Thyroid gland (tissue), 4 donors: ENCODE measurements around the gene JAKMIP1. TPM values are rescaled to one million over a fixed set of nuclear protein-coding genes. Genes with fewer than 3 reads are reported as not detected.

ENCODE experiments used
- DNase-seq, 2 donors: peaks; one replicate each; pipeline ENCODE4 v3.0.0-alpha.2; 2019
- H3K27ac ChIP-seq, 3 donors: fragments of 200-600 bp; sonication (generic); 1 replicate in 2 of 3; 2 replicates in 1 of 3; pipeline ENCODE4 v1.5.1; 2016 to 2019; ENCODE audit warnings: mild to moderate bottlenecking in 1 of 3, moderate library complexity in 1 of 3
- H3K27me3 ChIP-seq: fragments of 200-600 bp; sonication (generic); one replicate; pipeline ENCODE4 v1.5.1; 2019
- H3K36me3 ChIP-seq, 2 donors: fragments of 200-600 bp; sonication (generic); one replicate each; pipeline ENCODE4 v1.5.1; 2016 to 2019
- H3K4me1 ChIP-seq, 2 donors: fragments of 200-600 bp; sonication (generic); one replicate each; pipeline ENCODE4 v1.5.1; 2017 to 2019
- H3K4me3 ChIP-seq, 3 donors: fragments of 200-600 bp; sonication (generic); replicated peaks in 1 of 3; 1 replicate in 2 of 3; 2 replicates in 1 of 3; pipeline ENCODE4 v1.5.1; 2016; ENCODE audit warnings: mild to moderate bottlenecking in 1 of 3
- H3K9me3 ChIP-seq: fragments of 200-600 bp; sonication (generic); one replicate; pipeline ENCODE4 v1.5.1; 2017
- POLR2A ChIP-seq, 2 donors: fragments of 450-650 bp; IDR thresholded peaks; one replicate each; pipeline ENCODE4 v1.6.1; 2017; ENCODE audit warnings: antibody characterized with exemption in 2 of 2, mild to moderate bottlenecking in 2 of 2, moderate library complexity in 1 of 2
- WGBS, 2 donors: methylation state at CpG; one replicate each; pipeline ENCODE4 v1.1.5; 2017; 5-methylcytosine and 5-hydroxymethylcytosine counted together
- intact Hi-C: fragments of 100-400 bp; cut with DNase I; formaldehyde crosslinking; loops from one replicate; pipeline ENCODE4 v1.15.1; 2023
- total RNA-seq, 4 donors: library from RNA; depleted of rRNA; stranded (reverse); fragments of >200 nt; gene quantifications; one replicate each; pipeline ENCODE4 v1.2.3, GENCODE V29; 2016
- TF ChIP-seq, protein P1 (sequence below), 6 experiments: fragments of 200-600 bp in 3 of 6; fragments of 450-650 bp in 3 of 6; sonication (generic) in 3 of 6; IDR thresholded peaks; one replicate each; pipeline ENCODE4 v1.5.1; 2016 to 2019; ENCODE audit warnings: antibody characterized with exemption in 6 of 6, mild to moderate bottlenecking in 2 of 6, inconsistent platforms in 1 of 6, moderate library complexity in 1 of 6

JAKMIP1 gene
- total RNA-seq, 4 donors from 2014 or later = 0.67 to 1.9 (median 1.1) TPM

DNA sequence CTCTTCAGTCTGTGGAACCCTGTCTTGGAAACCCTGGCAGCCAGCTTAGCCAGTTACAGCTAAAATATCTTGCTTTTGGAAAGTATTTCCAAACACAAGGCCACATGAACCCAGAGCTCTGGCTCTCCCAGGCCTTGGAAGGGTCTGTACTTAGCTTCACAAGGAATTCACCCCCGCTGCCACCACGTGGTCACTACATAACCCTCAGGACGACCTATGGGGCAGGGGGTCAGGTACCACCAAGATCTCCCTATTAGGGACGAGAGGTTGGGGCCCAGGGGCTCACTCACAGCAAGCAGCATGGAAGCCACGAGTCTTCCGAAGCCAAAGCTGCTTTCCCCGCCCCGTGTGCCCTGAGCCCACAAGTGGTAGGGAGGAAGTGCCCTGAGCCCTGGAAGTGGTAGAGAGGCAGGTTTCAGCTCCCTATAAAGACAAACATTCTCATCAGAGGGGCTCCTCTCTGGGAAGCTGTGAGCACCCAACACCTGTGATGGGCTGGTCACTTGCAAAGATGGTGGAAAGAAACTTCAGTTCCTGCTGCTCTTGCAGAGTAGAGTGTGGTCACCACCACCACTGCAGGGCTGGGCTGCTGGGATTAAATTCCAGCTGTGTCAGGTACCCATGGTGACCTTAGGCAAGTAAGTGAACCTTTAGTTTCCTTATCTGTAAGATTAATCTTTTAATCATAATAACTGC, 4.7 kb upstream of the JAKMIP1 start:
- Histone ChIP-seq H3K4me3 (no peak overlapping the region), H3K9me3 (no peaks in the 10 kb centered on the region), H3K27me3 (no peaks in the 10 kb centered on the region), H3K36me3 (no peaks in the 10 kb centered on the region), H3K27ac (no peak overlapping the region), H3K4me1 (peaks cover 0 to 1% of the 10 kb centered on the region in 2 donors)
- TF ChIP-seq, protein P1, sequence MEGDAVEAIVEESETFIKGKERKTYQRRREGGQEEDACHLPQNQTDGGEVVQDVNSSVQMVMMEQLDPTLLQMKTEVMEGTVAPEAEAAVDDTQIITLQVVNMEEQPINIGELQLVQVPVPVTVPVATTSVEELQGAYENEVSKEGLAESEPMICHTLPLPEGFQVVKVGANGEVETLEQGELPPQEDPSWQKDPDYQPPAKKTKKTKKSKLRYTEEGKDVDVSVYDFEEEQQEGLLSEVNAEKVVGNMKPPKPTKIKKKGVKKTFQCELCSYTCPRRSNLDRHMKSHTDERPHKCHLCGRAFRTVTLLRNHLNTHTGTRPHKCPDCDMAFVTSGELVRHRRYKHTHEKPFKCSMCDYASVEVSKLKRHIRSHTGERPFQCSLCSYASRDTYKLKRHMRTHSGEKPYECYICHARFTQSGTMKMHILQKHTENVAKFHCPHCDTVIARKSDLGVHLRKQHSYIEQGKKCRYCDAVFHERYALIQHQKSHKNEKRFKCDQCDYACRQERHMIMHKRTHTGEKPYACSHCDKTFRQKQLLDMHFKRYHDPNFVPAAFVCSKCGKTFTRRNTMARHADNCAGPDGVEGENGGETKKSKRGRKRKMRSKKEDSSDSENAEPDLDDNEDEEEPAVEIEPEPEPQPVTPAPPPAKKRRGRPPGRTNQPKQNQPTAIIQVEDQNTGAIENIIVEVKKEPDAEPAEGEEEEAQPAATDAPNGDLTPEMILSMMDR (IDR thresholded peaks at IDR 0.05) = no peak
- TF ChIP-seq POLR2A (IDR thresholded peaks at IDR 0.05) = no peak
- intact Hi-C loops = no loop called here
- 57 to 73% methylated on average over 6 to 8 of the region's 8 CpGs for WGBS, 2 donors
- DNase-seq = no peak

DNA sequence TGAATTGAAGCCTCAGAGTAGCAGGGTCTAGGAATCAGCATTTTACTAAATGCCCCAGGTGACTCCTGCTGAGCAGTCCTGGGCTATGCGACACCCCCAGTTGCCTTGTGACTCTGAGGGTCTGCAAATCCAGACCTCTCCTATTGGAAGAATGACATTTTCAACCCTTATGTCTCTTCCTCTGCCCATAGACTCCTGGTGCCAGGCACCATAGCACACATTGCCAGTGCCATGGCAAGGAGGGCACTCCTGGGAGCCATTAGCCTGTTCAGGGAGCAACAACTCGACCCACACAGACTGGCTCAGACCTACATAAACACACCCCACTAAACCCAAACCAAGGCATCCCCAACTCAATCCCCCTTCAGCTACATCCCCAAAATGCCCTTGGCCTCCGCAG, 3.7 kb upstream of the JAKMIP1 start:
- Histone ChIP-seq H3K9me3 (no peaks in the 10 kb centered on the region), H3K36me3 (no peaks in the 10 kb centered on the region), H3K4me3 (no peak overlapping the region), H3K4me1 (peaks cover 3 to 11% of the 10 kb centered on the region in 2 donors), H3K27me3 (peaks cover 4% of the 10 kb centered on the region), H3K27ac (no peak overlapping the region)
- no peak for DNase-seq
- 85 to 88% methylated on average over 3 of the region's 3 CpGs for WGBS, 2 donors
- intact Hi-C loops = no loop called here
- no peak for TF ChIP-seq POLR2A (IDR thresholded peaks at IDR 0.05)
- TF ChIP-seq, protein P1 (IDR thresholded peaks at IDR 0.05) = no peak

DNA sequence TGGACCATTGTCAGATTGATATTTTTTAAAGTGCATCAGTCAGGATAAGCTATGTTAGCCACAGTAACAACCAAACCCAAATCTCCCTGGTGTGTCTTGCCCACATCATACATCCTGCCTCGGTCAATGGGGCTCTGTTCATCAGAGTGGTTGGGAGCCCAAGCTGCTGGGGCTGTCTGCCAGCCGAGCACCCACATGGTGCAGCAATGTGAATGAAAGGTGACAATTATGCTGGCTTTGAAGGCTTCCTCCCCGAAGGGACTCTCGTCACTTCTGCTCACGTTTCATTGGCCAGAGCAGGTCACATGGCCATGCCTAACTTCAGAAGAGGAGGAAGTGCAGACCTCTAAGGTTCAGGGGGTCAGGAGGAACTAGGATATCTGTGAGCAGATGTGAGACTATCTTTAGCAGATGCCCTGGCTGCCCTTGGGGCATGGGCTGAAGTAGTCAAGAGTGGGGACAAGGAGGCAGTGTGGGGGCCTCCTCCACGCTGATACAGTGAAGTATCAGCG, 1.3 kb upstream of the JAKMIP1 start:
- TF ChIP-seq, protein P1 (IDR thresholded peaks at IDR 0.05) = no peak
- intact Hi-C loops = no loop called here
- H3K27me3 ChIP-seq = peaks cover 9% of the 10 kb centered on the region

DNA sequence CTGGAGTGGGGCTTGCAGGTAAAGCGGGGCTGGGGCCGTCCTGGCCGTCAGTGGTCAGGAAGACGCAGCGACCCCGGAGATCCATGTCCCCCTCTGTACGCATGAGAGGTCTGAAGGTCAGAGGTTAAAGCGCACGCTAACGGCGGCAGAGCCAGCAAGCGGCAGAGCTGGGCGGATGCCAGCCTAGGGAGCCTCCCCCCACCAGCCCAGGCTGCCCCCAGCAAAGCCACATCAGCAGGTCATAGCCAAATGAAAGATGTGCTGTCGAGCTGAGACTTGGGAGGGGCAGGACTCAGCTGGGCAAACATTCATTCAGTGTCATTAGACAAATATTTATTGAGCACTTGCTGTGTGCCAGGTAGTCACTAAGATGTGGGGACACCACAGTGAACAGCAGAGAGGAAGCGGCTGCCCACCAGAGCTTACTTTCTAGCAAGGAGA, 593 bp upstream of the JAKMIP1 start:
- no peaks in the 10 kb centered on the region for H3K9me3 ChIP-seq
- H3K4me1 ChIP-seq = peaks cover 5 to 15% of the 10 kb centered on the region in 2 donors
- H3K4me3 ChIP-seq = peak overlapping the region in 1 of 3 donors; percentile 21
- H3K27me3 ChIP-seq = peaks cover 9% of the 10 kb centered on the region
- DNase-seq = no peak
- TF ChIP-seq POLR2A (IDR thresholded peaks at IDR 0.05) = no peak
- TF ChIP-seq, protein P1 (IDR thresholded peaks at IDR 0.05) = no peak
- no peak overlapping the region for H3K27ac ChIP-seq
- 13 to 36% methylated on average over 2 to 6 of the region's 15 CpGs for WGBS, 2 donors
- H3K36me3 ChIP-seq = no peaks in the 10 kb centered on the region
- intact Hi-C loops = no loop called here

More for the DNA sequence above, 1.3 kb upstream of the JAKMIP1 start:
- 70 to 71% methylated on average over 7 of the region's 7 CpGs for WGBS, 2 donors
- Histone ChIP-seq H3K4me1 (peaks cover 5 to 15% of the 10 kb centered on the region in 2 donors), H3K4me3 (no peak overlapping the region), H3K9me3 (no peaks in the 10 kb centered on the region), H3K36me3 (no peaks in the 10 kb centered on the region), H3K27ac (no peak overlapping the region)
- DNase-seq = no peak

DNA sequence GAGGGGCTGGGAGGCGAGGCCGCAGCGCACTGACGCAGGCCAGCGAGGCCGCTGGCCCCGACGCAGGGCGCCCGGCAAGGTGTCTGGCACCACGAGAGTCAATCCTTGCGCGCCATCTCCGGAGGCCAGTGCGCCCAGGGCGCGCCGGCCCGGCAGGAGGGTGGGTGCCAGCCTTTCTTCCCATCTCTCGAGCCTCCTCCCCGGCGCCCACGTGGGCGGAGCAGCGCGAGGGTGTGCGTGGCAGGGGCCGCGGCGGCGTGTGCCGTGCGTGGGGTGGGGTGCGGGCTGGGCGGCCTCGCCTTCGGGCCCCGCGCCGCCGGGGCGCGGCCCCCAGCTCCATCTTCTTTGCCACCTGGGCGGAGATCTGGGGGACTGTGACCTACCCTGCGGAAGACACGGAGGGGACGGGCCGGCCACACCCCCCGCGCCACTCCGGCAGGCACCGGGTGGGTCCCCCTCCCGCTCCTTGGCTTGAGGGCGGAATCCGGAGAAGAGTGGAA, 877 bp downstream of the JAKMIP1 start:
- H3K4me3 ChIP-seq = peak overlapping the region in 1 of 3 donors; percentile 48
- intact Hi-C loops = no loop called here
- no peak overlapping the region for H3K27ac ChIP-seq
- H3K36me3 ChIP-seq = no peaks in the 10 kb centered on the region
- no peaks in the 10 kb centered on the region for H3K9me3 ChIP-seq
- TF ChIP-seq POLR2A (IDR thresholded peaks at IDR 0.05) = no peak
- TF ChIP-seq, protein P1 (IDR thresholded peaks at IDR 0.05) = no peak
- H3K27me3 ChIP-seq = peaks cover 9% of the 10 kb centered on the region
- WGBS, 2 donors = 2 to 3% methylated on average over 19 to 39 of the region's 55 CpGs
- no peak for DNase-seq
- H3K4me1 ChIP-seq = peaks cover 5 to 15% of the 10 kb centered on the region in 2 donors
